ENCODE data around the gene PAX2.

PAX2 gene

GRCh38 chr10:100725071-100725471, 20.3 kb upstream of the PAX2 start:
- DNase-seq, result no peak

GRCh38 chr10:100725869-100726426, 19.4 kb upstream of the PAX2 start:
- DNase-seq, result no peak

GRCh38 chr10:100727808-100728207, 17.6 kb upstream of the PAX2 start:
- DNase-seq, result no peak

GRCh38 chr10:100728928-100729861, 16.2 kb upstream of the PAX2 start:
- no peak for DNase-seq

- DNase-seq, result no peak
Observed at GRCh38 chr10:100729862-100730724, 15.3 kb upstream of the PAX2 start.

- no peak for DNase-seq
Observed at GRCh38 chr10:100730725-100731406, 14.5 kb upstream of the PAX2 start.

- no peak for DNase-seq
Observed at GRCh38 chr10:100731407-100732240, 13.8 kb upstream of the PAX2 start.

GRCh38 chr10:100732241-100732596, 13.2 kb upstream of the PAX2 start:
- no peak for DNase-seq

GRCh38 chr10:100733329-100733728, 12.1 kb upstream of the PAX2 start:
- no peak for DNase-seq

GRCh38 chr10:100734295-100735086, 10.9 kb upstream of the PAX2 start:
- DNase-seq, result no peak

GRCh38 chr10:100735087-100735336, 10.4 kb upstream of the PAX2 start:
- no peak for DNase-seq

- no peak for DNase-seq
Observed at GRCh38 chr10:100735337-100736143, 9.8 kb upstream of the PAX2 start.

GRCh38 chr10:100736144-100736808, 9.1 kb upstream of the PAX2 start:
- no peak for DNase-seq

- no peak for DNase-seq
Observed at GRCh38 chr10:100736809-100737354, 8.5 kb upstream of the PAX2 start.

- DNase-seq, result no peak
Observed at GRCh38 chr10:100737355-100738054, 7.9 kb upstream of the PAX2 start.

GRCh38 chr10:100738055-100738827, 7.1 kb upstream of the PAX2 start:
- no peak for DNase-seq

- no peak for DNase-seq
Observed at GRCh38 chr10:100739517-100740368, 5.6 kb upstream of the PAX2 start.
